H4 (cell line): ENCODE measurements around the gene SAPCD2. TPM values are rescaled to one million over a fixed set of nuclear protein-coding genes. Genes with fewer than 3 reads are reported as not detected.

Source experiments
- DNase-seq: peaks from one replicate; pipeline ENCODE4 v3.0.0-alpha.2; 2015; ENCODE audit warnings: low spot score
- total RNA-seq: library from RNA; depleted of rRNA; stranded (reverse); fragments of >200 nt; shearing (Covaris generic); gene quantifications from 2 replicates; pipeline ENCODE4 v1.2.3, GENCODE V29; 2014; rRNA removed

SAPCD2 gene
- total RNA-seq, 1 experiment from 2014 or later: 5.9 TPM

- DNase-seq: no peak
Measured at GRCh38 chr9:137019891-137020683, 50.3 kb downstream of the SAPCD2 start.

DNA sequence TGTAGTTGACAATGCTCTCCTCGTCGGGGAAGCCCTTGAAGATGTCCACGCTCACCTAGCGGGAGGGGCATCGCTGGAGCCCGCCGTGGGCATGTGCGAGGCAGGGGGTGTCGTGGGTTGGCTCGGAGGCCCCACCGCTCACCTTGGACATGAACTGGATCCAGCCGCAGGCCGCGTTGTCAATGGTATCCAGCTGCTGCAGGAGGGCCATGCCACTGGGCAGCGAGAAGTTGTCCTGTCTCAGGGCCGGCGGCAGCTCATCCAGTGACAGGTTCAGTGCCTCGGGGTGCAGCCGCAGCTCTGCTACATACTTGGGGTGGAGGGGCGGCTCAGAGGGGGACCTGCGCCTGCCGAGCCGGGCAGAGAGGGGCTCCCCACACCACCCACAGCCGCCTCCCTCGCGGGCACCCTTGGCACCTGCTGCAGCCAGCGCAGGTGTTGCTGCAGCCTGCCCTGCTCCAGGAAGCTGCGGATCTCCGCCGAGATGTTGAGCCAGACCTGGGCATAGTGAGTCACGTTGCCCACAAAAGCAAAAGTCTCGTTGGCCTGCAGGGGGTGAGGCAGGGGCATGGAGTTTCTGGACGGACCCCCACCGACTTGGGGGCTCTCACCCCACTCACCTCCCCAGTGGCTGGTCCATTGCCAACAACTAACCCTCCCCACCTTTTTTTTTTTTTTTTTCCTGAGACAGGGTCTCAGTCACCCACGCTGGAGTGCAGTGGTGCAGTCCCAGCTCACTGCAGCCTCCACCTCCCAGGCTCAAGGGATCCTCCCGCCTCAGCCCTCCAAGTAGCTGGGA, 51.4 kb downstream of the SAPCD2 start:
- no peak for DNase-seq

- DNase-seq: no peak
Measured at GRCh38 chr9:137017791-137018497, 52.4 kb downstream of the SAPCD2 start.

- no peak for DNase-seq
Measured at GRCh38 chr9:137017071-137017470, 53.3 kb downstream of the SAPCD2 start.

DNA sequence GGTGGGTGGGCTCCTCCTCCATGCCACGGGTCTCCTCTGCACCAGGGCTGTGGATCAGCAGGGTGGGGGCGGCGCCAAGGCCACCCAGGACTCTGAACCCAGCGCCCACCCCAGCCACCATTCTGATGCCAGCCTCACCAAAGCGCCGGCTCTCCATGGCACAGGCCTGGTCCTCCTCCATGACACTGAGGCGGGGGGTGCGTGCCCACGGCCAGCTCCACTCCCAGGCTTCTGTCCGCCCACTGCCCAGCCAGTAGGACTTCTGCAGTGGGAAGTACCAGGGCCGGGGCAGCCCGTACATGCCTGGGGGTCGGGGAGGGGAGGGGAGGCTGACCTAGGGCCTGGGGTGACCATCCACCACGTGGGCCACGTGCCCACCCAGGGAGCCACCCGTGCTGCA, 53.9 kb downstream of the SAPCD2 start:
- no peak for DNase-seq

DNA sequence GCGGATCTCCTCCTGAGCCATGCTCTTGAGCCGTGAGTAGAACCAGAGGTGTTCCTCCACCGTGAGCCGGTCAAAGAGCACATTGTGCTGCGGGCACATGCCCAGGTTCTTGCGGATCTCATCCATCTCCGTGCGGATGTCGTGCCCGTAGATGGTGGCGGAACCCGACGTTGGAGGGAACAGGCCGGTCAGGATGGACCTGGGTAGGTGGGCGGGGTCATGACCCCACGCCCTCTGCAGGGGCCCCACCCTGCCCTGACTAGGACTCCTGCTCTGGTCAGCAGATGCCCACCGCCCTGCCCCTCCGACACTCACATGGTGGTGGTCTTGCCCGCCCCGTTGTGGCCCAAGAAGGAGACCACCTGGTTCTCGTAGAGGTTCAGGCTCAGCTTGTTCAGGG, 54.4 kb downstream of the SAPCD2 start:
- DNase-seq: no peak

GRCh38 chr9:137015540-137015930, 54.8 kb downstream of the SAPCD2 start:
- no peak for DNase-seq

- no peak for DNase-seq
Measured at GRCh38 chr9:137014776-137015539, 55.4 kb downstream of the SAPCD2 start.

- no peak for DNase-seq
Measured at GRCh38 chr9:137014166-137014565, 56.2 kb downstream of the SAPCD2 start.

DNA sequence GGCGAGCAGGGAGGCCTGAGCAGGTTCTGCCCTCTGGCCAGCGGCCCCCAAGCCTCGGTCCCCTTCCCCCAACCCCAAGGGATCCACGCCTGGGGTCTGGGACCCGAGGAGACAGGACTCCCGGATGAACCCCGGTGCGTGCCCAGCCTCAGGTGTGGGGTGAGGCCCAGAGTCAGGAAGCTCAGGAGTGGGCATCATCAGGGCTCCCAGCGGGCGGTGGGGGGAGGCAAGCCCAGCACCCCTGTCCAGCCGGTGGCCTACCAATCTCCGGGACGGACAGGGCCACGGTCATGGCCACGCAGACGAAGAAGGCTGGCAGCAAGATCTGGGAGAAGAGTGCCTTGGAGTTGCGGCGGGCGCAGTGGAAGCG, 56.8 kb downstream of the SAPCD2 start:
- no peak for DNase-seq

DNA sequence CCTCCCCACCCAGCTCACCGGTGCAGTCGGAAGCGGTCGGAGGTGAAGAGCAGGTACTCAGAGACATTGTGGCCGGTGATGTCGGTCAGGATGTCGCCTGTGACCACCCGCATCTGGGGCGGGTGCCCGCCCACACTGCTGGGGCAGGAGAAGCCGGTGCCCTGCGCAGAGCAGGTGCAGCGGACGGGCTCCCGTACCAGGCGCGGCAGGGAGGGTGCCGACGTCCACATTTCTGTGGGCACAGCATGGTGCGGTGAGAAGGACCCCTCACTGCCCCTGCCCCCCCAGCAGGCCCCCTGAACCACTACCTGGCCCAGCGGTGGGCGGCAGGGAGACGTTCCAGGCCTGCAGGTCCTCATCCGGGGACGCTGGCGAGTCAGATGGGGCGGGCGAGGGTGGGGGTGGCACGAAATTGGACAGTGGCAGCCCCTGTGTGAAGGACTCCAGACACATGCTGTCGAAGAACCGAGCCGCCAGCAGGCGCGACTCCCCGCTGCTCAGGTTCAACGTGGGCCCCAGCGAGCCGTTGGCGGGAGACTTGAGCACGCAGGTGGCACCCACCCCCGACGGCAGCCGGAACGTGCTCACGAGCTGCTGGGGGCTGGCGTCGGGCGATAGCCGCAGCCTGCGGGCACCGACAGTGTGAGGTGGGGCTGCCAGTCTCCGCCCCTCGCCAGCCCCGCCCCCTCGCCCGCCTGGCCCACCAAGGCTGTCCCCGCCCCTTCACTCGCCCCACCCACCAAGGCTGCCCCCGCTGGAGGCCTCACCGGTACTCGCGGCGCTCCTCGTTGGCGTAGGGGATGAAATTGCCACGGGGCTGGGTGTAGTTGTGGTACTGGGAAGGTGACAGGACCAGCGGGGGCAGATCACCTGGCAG, 57.4 kb downstream of the SAPCD2 start:
- no peak for DNase-seq

Other genes starting within 250 kb of the SAPCD2 start
- 0.06 and 0.21 TPM in 2 replicates for gene AJM1, start 228.1 kb downstream of the SAPCD2 start, total RNA-seq
- gene PHPT1, start 221.1 kb downstream of the SAPCD2 start, total RNA-seq: 100 and 119 TPM in 2 replicates
- 0.12 and 0.15 TPM in 2 replicates for gene MAMDC4, start 218.2 kb downstream of the SAPCD2 start, total RNA-seq
- gene EDF1, start 204.2 kb downstream of the SAPCD2 start, total RNA-seq: 458 and 510 TPM in 2 replicates
- 8.1 and 11.3 TPM in 2 replicates for gene TRAF2, start 184.0 kb downstream of the SAPCD2 start, total RNA-seq
- gene FBXW5, start 125.8 kb downstream of the SAPCD2 start, total RNA-seq: 56.2 and 83.0 TPM in 2 replicates
- gene C8G, start 125.3 kb downstream of the SAPCD2 start, total RNA-seq: not detected in 2 replicates
- not detected in 2 replicates for gene LCN12, start 118.3 kb downstream of the SAPCD2 start, total RNA-seq
- not detected in 2 replicates for gene PTGDS, start 93.1 kb downstream of the SAPCD2 start, total RNA-seq
- gene LCNL1, start 87.6 kb downstream of the SAPCD2 start, total RNA-seq: not detected in 2 replicates
- 32.0 and 41.3 TPM in 2 replicates for gene PAXX, start 78.1 kb downstream of the SAPCD2 start, total RNA-seq
- gene CLIC3, start 74.0 kb downstream of the SAPCD2 start, total RNA-seq: 0.64 TPM in 1 of 2 replicates, not detected in the other
- 4.9 and 22.4 TPM in 2 replicates for gene ABCA2, start 42.3 kb downstream of the SAPCD2 start, total RNA-seq
- gene FUT7, start 38.5 kb downstream of the SAPCD2 start, total RNA-seq: not detected in 2 replicates
- 1.2 and 4.1 TPM in 2 replicates for gene NPDC1, start 24.4 kb downstream of the SAPCD2 start, total RNA-seq
- gene ENTPD2, start 16.5 kb downstream of the SAPCD2 start, total RNA-seq: not detected in 2 replicates
- gene UAP1L1, start 7.0 kb upstream of the SAPCD2 start, total RNA-seq: 6.6 and 7.4 TPM in 2 replicates
- gene MAN1B1, start 16.4 kb upstream of the SAPCD2 start, total RNA-seq: 38.6 and 62.6 TPM in 2 replicates
- gene DPP7, start 44.2 kb upstream of the SAPCD2 start, total RNA-seq: 34.8 and 52.2 TPM in 2 replicates
- not detected in 2 replicates for gene GRIN1, start 68.6 kb upstream of the SAPCD2 start, total RNA-seq
- gene LRRC26, start 99.5 kb upstream of the SAPCD2 start, total RNA-seq: 0.10 and 0.12 TPM in 2 replicates
- gene TMEM210, start 101.5 kb upstream of the SAPCD2 start, total RNA-seq: not detected in 2 replicates
- 8.2 and 13.4 TPM in 2 replicates for gene ANAPC2, start 118.0 kb upstream of the SAPCD2 start, total RNA-seq
- 71.6 and 91.9 TPM in 2 replicates for gene SSNA1, start 118.1 kb upstream of the SAPCD2 start, total RNA-seq
- 1.2 and 3.4 TPM in 2 replicates for gene TPRN, start 130.2 kb upstream of the SAPCD2 start, total RNA-seq
- 63.4 and 69.8 TPM in 2 replicates for gene TMEM203, start 135.1 kb upstream of the SAPCD2 start, total RNA-seq
- gene NDOR1, start 135.1 kb upstream of the SAPCD2 start, total RNA-seq: 4.0 and 4.9 TPM in 2 replicates
- gene RNF208, start 151.7 kb upstream of the SAPCD2 start, total RNA-seq: 0.31 TPM in 1 of 2 replicates, not detected in the other
- 0.14 and 0.37 TPM in 2 replicates for gene CYSRT1, start 154.6 kb upstream of the SAPCD2 start, total RNA-seq
- not detected in 2 replicates for gene RNF224, start 156.9 kb upstream of the SAPCD2 start, total RNA-seq
- not detected in 2 replicates for gene SLC34A3, start 160.3 kb upstream of the SAPCD2 start, total RNA-seq
- gene TUBB4B, start 170.7 kb upstream of the SAPCD2 start, total RNA-seq: 164 and 180 TPM in 2 replicates
- not detected in 2 replicates for gene STPG3, start 180.7 kb upstream of the SAPCD2 start, total RNA-seq
- 29.5 and 33.0 TPM in 2 replicates for gene NELFB, start 184.8 kb upstream of the SAPCD2 start, total RNA-seq
- gene TOR4A, start 207.2 kb upstream of the SAPCD2 start, total RNA-seq: 0.37 and 1.3 TPM in 2 replicates
- gene NRARP, start 231.7 kb upstream of the SAPCD2 start, total RNA-seq: 0.37 TPM in 1 of 2 replicates, not detected in the other